HG03342 (cell line): ENCODE data around the gene FGF23.

Experiments
- ATAC-seq: cut with Tn5 transposase; IDR thresholded peaks from one replicate; pipeline ENCODE4 v1.9.1; 2021; ENCODE audit warnings: mild to moderate bottlenecking, moderate library complexity; ENCODE audit not compliant: unreplicated experiment

FGF23 gene

GRCh38 chr12:4320497-4320852 lies 59.0 kb downstream of the FGF23 start:
- ATAC-seq = peak; percentile 31
